Nephron progenitor cell (in vitro differentiated cells): ENCODE data around the gene PEX14.
"Not testable (repeated sequence)": the region's sequence is repeated elsewhere in the genome, so short reads cannot be mapped to it uniquely, and the experiment has no call there.

Experiments
- DNase-seq: peaks from one replicate; pipeline ENCODE4 v3.0.0; 2021
- H3K27ac Mint-ChIP-seq: 2 replicates; pipeline ENCODE4 v1.8.0; 2021; ENCODE audit warnings: mild to moderate bottlenecking, moderate library complexity, mixed read lengths
- H3K27me3 Mint-ChIP-seq: 2 replicates; pipeline ENCODE4 v1.8.0; 2021; ENCODE audit warnings: mild to moderate bottlenecking, low read depth, mixed read lengths; ENCODE audit not compliant: poor library complexity
- H3K36me3 Mint-ChIP-seq: 2 replicates; pipeline ENCODE4 v1.8.0; 2021; ENCODE audit warnings: low read depth, mixed read lengths
- H3K4me1 Mint-ChIP-seq: 2 replicates; pipeline ENCODE4 v1.8.0; 2021; ENCODE audit warnings: mixed read lengths
- H3K4me3 Mint-ChIP-seq: 2 replicates; pipeline ENCODE4 v1.8.0; 2021; ENCODE audit warnings: mild to moderate bottlenecking, moderate library complexity, mixed read lengths
- H3K9me3 Mint-ChIP-seq: 2 replicates; pipeline ENCODE4 v1.8.0; 2021; ENCODE audit warnings: mild to moderate bottlenecking, moderate library complexity, mixed read lengths
- CTCF ChIP-seq: fragments of 200-600 bp; sonication (generic); IDR thresholded peaks from 2 replicates; pipeline ENCODE4 v1.5.0; 2021; ENCODE audit warnings: antibody characterized with exemption

The PEX14 gene

GRCh38 chr1:10474613-10475507 lies at the start of gene PEX14:
PEX14 (plus strand) TSS chr1:10474950; CDS start chr1:10474967, 17 bp downstream.
- no peak for TF ChIP-seq CTCF
- Mint-ChIP-seq H3K36me3 (peaks cover 5% of the 10 kb centered on the region), H3K27ac (peak within 1 kb of the TSS; percentile 91), H3K4me1 (peaks cover 42% of the 10 kb centered on the region), H3K4me3 (peak within 1 kb of the TSS; percentile 93), H3K9me3 (no peaks in the 10 kb centered on the region), H3K27me3 (no peaks in the 10 kb centered on the region)
- peak; percentile 84 for DNase-seq

- peaks cover 18% of the 10 kb centered on the region for H3K36me3 Mint-ChIP-seq
- H3K4me3 Mint-ChIP-seq, DNase-seq, H3K27me3 Mint-ChIP-seq, H3K9me3 Mint-ChIP-seq: not testable (repeated sequence)
- H3K4me1 Mint-ChIP-seq, result peaks cover 50% of the 10 kb centered on the region
- peak overlapping the region; percentile 96 for H3K27ac Mint-ChIP-seq
Observed at GRCh38 chr1:10425826-10426534, 48.8 kb upstream of the PEX14 start.

- Mint-ChIP-seq H3K36me3 (peaks cover 13% of the 10 kb centered on the region), H3K4me1 (peaks cover 50% of the 10 kb centered on the region)
- not testable (repeated sequence) for H3K9me3 Mint-ChIP-seq, H3K27me3 Mint-ChIP-seq, H3K4me3 Mint-ChIP-seq, DNase-seq, H3K27ac Mint-ChIP-seq
Observed at GRCh38 chr1:10426535-10426848, 48.3 kb upstream of the PEX14 start.

- peaks cover 6% of the 10 kb centered on the region for H3K36me3 Mint-ChIP-seq
- H3K27ac Mint-ChIP-seq, result no peak overlapping the region
- no peak overlapping the region for H3K4me3 Mint-ChIP-seq
- no peaks in the 10 kb centered on the region for H3K9me3 Mint-ChIP-seq
- peaks cover 51% of the 10 kb centered on the region for H3K4me1 Mint-ChIP-seq
- no peaks in the 10 kb centered on the region for H3K27me3 Mint-ChIP-seq
- DNase-seq, result no peak
- no peak for TF ChIP-seq CTCF
Observed at GRCh38 chr1:10428984-10429383, 45.8 kb upstream of the PEX14 start.

GRCh38 chr1:10429868-10430215 lies 44.9 kb upstream of the PEX14 start:
- Mint-ChIP-seq H3K27me3 (no peaks in the 10 kb centered on the region), H3K27ac (peak overlapping the region; percentile 48)

GRCh38 chr1:10430216-10431069 lies 44.3 kb upstream of the PEX14 start, which contains the start of gene CENPS:
CENPS (plus strand) TSS chr1:10430433; CDS start chr1:10430518, 85 bp downstream.
- peaks cover 5% of the 10 kb centered on the region for H3K36me3 Mint-ChIP-seq
- no peaks in the 10 kb centered on the region for H3K27me3 Mint-ChIP-seq
- peak within 1 kb of the TSS; percentile 96 for H3K27ac Mint-ChIP-seq
- TF ChIP-seq CTCF, result peak; percentile 96
- DNase-seq, result peak; percentile 96
- H3K4me3 Mint-ChIP-seq, result peak within 1 kb of the TSS; percentile 89
- no peaks in the 10 kb centered on the region for H3K9me3 Mint-ChIP-seq
- H3K4me1 Mint-ChIP-seq, result peaks cover 54% of the 10 kb centered on the region

More at GRCh38 chr1:10429868-10430215, 44.9 kb upstream of the PEX14 start:
- DNase-seq, result no peak
- Mint-ChIP-seq H3K4me3 (peak overlapping the region; percentile 89), H3K9me3 (no peaks in the 10 kb centered on the region), H3K36me3 (peaks cover 6% of the 10 kb centered on the region), H3K4me1 (peaks cover 55% of the 10 kb centered on the region)
- no peak for TF ChIP-seq CTCF
